HepG2 (cell line): ENCODE measurements around the gene COG8. TPM values are rescaled to one million over a fixed set of nuclear protein-coding genes. Genes with fewer than 3 reads are reported as not detected.
A peak's percentile ranks its signal among the peaks of the same experiment; 100 is the strongest.

ENCODE experiments used
- AKNA ChIP-seq: sonication (generic); formaldehyde crosslinking; IDR thresholded peaks from 2 replicates; pipeline ENCODE4 v1.4.0; 2020; ENCODE audit warnings: missing genetic modification reagents, borderline replicate concordance
- ARNTL ChIP-seq: sonication (generic); formaldehyde crosslinking; IDR thresholded peaks from 2 replicates; pipeline ENCODE4 v1.4.0; 2020; ENCODE audit warnings: mild to moderate bottlenecking, missing genetic modification reagents
- CHCHD3 ChIP-seq: sonication (generic); formaldehyde crosslinking; IDR thresholded peaks from 2 replicates; pipeline ENCODE4 v1.8.0; 2022; ENCODE audit warnings: mild to moderate bottlenecking, missing genetic modification reagents, moderate library complexity
- HNRNPH1 ChIP-seq: fragments of 200-400 bp; formaldehyde crosslinking; optimal IDR thresholded peaks from 2 replicates; pipeline ENCODE3; 2017; ENCODE audit warnings: mild to moderate bottlenecking, low read depth, low read length
- HNRNPLL ChIP-seq: fragments of 200-400 bp; formaldehyde crosslinking; IDR thresholded peaks from 2 replicates; pipeline ENCODE4 v1.6.1; 2017; ENCODE audit warnings: mild to moderate bottlenecking, low read depth, low read length; ENCODE audit not compliant: poor library complexity, severe bottlenecking
- IKZF4 ChIP-seq: sonication (generic); formaldehyde crosslinking; IDR thresholded peaks from 2 replicates; pipeline ENCODE4 v1.5.1; 2020; ENCODE audit warnings: borderline replicate concordance, mild to moderate bottlenecking, low read depth, missing genetic modification reagents; ENCODE audit errors: not compliant biosample characterization
- KLF6 ChIP-seq: IDR thresholded peaks from 2 replicates; pipeline ENCODE4 v1.8.0; 2016; ENCODE audit warnings: missing biosample characterization, missing genetic modification reagents
- NR2F1 ChIP-seq, 2 experiments: fragments of 450-650 bp in 1 of 2; formaldehyde crosslinking in 1 of 2; IDR thresholded peaks; 2 replicates each; pipeline versions ENCODE4 v1.5.0 to v1.6.1; 2016 to 2020; ENCODE audit warnings: mild to moderate bottlenecking in 1 of 2, missing compliant biosample characterization in 1 of 2, missing genetic modification reagents in 1 of 2, moderate library complexity in 1 of 2
- PHF8 ChIP-seq: sonication (generic); formaldehyde crosslinking; IDR thresholded peaks from 2 replicates; pipeline ENCODE4 v1.5.0; 2020; ENCODE audit warnings: missing genetic modification reagents
- REPIN1 ChIP-seq: sonication (generic); formaldehyde crosslinking; IDR thresholded peaks from 2 replicates; pipeline ENCODE4 v1.8.0; 2022; ENCODE audit warnings: missing genetic modification reagents, low read depth, mild to moderate bottlenecking, borderline replicate concordance
- RXRB ChIP-seq: IDR thresholded peaks from 2 replicates; pipeline ENCODE4 v1.6.1; 2016; ENCODE audit warnings: borderline replicate concordance, missing genetic modification reagents, missing compliant biosample characterization
- ZBTB33 ChIP-seq: sonication (generic); formaldehyde crosslinking; IDR thresholded peaks from 2 replicates; pipeline ENCODE4 v1.4.0; 2020; ENCODE audit warnings: missing genetic modification reagents
- ZNF121 ChIP-seq: sonication (generic); formaldehyde crosslinking; IDR thresholded peaks from 2 replicates; pipeline ENCODE4 v1.5.0; 2020; ENCODE audit warnings: mild to moderate bottlenecking, missing genetic modification reagents
- ZNF124 ChIP-seq: sonication (generic); formaldehyde crosslinking; IDR thresholded peaks from 2 replicates; pipeline ENCODE4 v1.4.0; 2020; ENCODE audit warnings: missing genetic modification reagents
- ZNF280B ChIP-seq: sonication (generic); formaldehyde crosslinking; IDR thresholded peaks from 2 replicates; pipeline ENCODE4 v1.5.0; 2020; ENCODE audit warnings: missing genetic modification reagents, mild to moderate bottlenecking, borderline replicate concordance
- ZNF296 ChIP-seq: sonication (generic); formaldehyde crosslinking; conservative IDR thresholded peaks from 2 replicates; pipeline ENCODE4 v1.5.0; 2020; ENCODE audit warnings: mild to moderate bottlenecking, missing genetic modification reagents
- ZNF343 ChIP-seq: sonication (generic); formaldehyde crosslinking; IDR thresholded peaks from 2 replicates; pipeline ENCODE4 v1.4.0; 2020; ENCODE audit warnings: mild to moderate bottlenecking, missing genetic modification reagents
- ZNF607 ChIP-seq: sonication (generic); formaldehyde crosslinking; IDR thresholded peaks from 2 replicates; pipeline ENCODE4 v1.5.1; 2020; ENCODE audit warnings: missing genetic modification reagents, mild to moderate bottlenecking, borderline replicate concordance
- ZNF780A ChIP-seq: sonication (generic); formaldehyde crosslinking; IDR thresholded peaks from 2 replicates; pipeline ENCODE4 v1.8.0; 2022; ENCODE audit warnings: mild to moderate bottlenecking, missing genetic modification reagents, moderate library complexity
- ZNF891 ChIP-seq: sonication (generic); formaldehyde crosslinking; IDR thresholded peaks from 2 replicates; pipeline ENCODE4 v1.5.0; 2020; ENCODE audit warnings: mild to moderate bottlenecking, missing genetic modification reagents
- ZSCAN22 ChIP-seq: sonication (generic); formaldehyde crosslinking; IDR thresholded peaks from 2 replicates; pipeline ENCODE4 v1.4.0; 2020; ENCODE audit warnings: mild to moderate bottlenecking, missing genetic modification reagents
- polyA plus RNA-seq, 8 experiments: library from polyadenylated mRNA; depleted of rRNA in 3 of 8; stranded (reverse) in 7 of 8; unstranded in 1 of 8; fragments of >200 nt; fragmentation: Illumina TruSeq in 4 of 8; extraction: Trizol in 4 of 8; gene quantifications; 2 replicates each; pipeline versions ENCODE4 v1.2.1 to v1.2.3, GENCODE V29; 2011 to 2016; ENCODE audit warnings: low read depth in 4 of 8, missing spikeins in 1 of 8, mixed read lengths in 1 of 8; ENCODE audit not compliant: insufficient read depth in 1 of 8
- total RNA-seq, 5 experiments: library from RNA; depleted of rRNA; stranded (reverse); fragments of >200 nt; fragmentation: Illumina TruSeq; extraction: Trizol; gene quantifications; 2 replicates each; pipeline ENCODE4 v1.2.3, GENCODE V29; 2016; ENCODE audit warnings: low read depth in 1 of 5

The COG8 gene
- total and polyA plus RNA-seq, 2 of the 13 experiments (the other 11 are each of a cell fraction or from before 2014, with no cell fraction given): 45.5 to 52.1 TPM

- TF ChIP-seq ZBTB33 (CRISPR knock-in tag) (peak; percentile 59; the same call in 1 of the 2 replicates), AKNA (CRISPR knock-in tag) (no peak), ZNF607 (CRISPR knock-in tag) (no peak), NR2F1 (CRISPR knock-in tag; IDR thresholded peaks at IDR 0.05) (peak; percentile 38 to 61; a peak in 2 of 4 replicates), RXRB (CRISPR knock-in tag) (peak; percentile 88), ZNF780A (CRISPR knock-in tag) (peak; percentile 80; the same call in 1 of the 2 replicates), IKZF4 (CRISPR knock-in tag) (no peak), ZNF121 (CRISPR knock-in tag) (no peak), HNRNPH1 (no peak), ZNF891 (no peak), CHCHD3 (CRISPR knock-in tag) (no peak), ZNF343 (CRISPR knock-in tag) (no peak), ARNTL (CRISPR knock-in tag) (peak; percentile 50; the same call in 1 of the 2 replicates), ZNF296 (CRISPR knock-in tag) (no peak), ZNF124 (CRISPR knock-in tag) (peak; percentile 83; the same call in 1 of the 2 replicates), ZNF280B (CRISPR knock-in tag) (no peak), REPIN1 (CRISPR knock-in tag) (peak; percentile 69; the same call in 1 of the 2 replicates), HNRNPLL (no peak), PHF8 (CRISPR knock-in tag) (0 out of 2 replicates have a peak, but pooled peaks have one; percentile 34), KLF6 (CRISPR knock-in tag) (no peak), ZSCAN22 (CRISPR knock-in tag) (no peak)
Measured at GRCh38 chr16:69326172-69326873, 13.0 kb downstream of the COG8 start (continued).
